IPS DF 6.9 (cell line): ENCODE data around the gene PNPLA6.

Source experiments
- DNase-seq: peaks from one replicate; pipeline ENCODE4 v3.0.0-alpha.2; 2013; ENCODE audit warnings: low read depth, low spot score
- H3K27ac ChIP-seq: one replicate; pipeline ENCODE4 v1.5.1; 2013; ENCODE audit warnings: low read length, control low read depth
- H3K27me3 ChIP-seq: 2 replicates; pipeline ENCODE4 v1.6.1; 2013; ENCODE audit warnings: mild to moderate bottlenecking, low read length; ENCODE audit not compliant: control insufficient read depth, insufficient read depth
- H3K36me3 ChIP-seq: 2 replicates; pipeline ENCODE4 v1.6.1; 2013; ENCODE audit warnings: low read length; ENCODE audit not compliant: control insufficient read depth, insufficient read depth
- H3K4me1 ChIP-seq: 2 replicates; pipeline ENCODE4 v1.6.1; 2013; ENCODE audit warnings: low read length; ENCODE audit not compliant: control insufficient read depth, insufficient read depth
- H3K4me3 ChIP-seq: 2 replicates; pipeline ENCODE4 v1.5.1; 2013; ENCODE audit warnings: mild to moderate bottlenecking, low read length
- H3K9me3 ChIP-seq: 2 replicates; pipeline ENCODE4 v1.6.1; 2013; ENCODE audit warnings: low read length, inconsistent platforms; ENCODE audit not compliant: control insufficient read depth, insufficient read depth
- WGBS: extraction: QIAGEN DNeasy Blood & Tissue Kit; methylation state at CpG from one replicate; pipeline ENCODE4 v1.1.7; 2013; ENCODE audit warnings: mixed read lengths, missing lambda C conversion rate; ENCODE audit not compliant: insufficient read length, insufficient coverage; 5-methylcytosine and 5-hydroxymethylcytosine counted together

The PNPLA6 gene

GRCh38 chr19:7524992-7525739, 10.4 kb upstream of the PNPLA6 start:
- Histone ChIP-seq H3K4me1 (peaks cover 1% of the 10 kb centered on the region; the same call in 1 of the 2 replicates), H3K27ac (no peak overlapping the region), H3K27me3 (no peaks in the 10 kb centered on the region), H3K4me3 (no peak overlapping the region), H3K36me3 (peaks cover 10% of the 10 kb centered on the region; the same call in 1 of the 2 replicates), H3K9me3 (no peaks in the 10 kb centered on the region)
- no peak for DNase-seq
- no CpG with 5 or more reads among the region's 20 CpGs for WGBS

DNA sequence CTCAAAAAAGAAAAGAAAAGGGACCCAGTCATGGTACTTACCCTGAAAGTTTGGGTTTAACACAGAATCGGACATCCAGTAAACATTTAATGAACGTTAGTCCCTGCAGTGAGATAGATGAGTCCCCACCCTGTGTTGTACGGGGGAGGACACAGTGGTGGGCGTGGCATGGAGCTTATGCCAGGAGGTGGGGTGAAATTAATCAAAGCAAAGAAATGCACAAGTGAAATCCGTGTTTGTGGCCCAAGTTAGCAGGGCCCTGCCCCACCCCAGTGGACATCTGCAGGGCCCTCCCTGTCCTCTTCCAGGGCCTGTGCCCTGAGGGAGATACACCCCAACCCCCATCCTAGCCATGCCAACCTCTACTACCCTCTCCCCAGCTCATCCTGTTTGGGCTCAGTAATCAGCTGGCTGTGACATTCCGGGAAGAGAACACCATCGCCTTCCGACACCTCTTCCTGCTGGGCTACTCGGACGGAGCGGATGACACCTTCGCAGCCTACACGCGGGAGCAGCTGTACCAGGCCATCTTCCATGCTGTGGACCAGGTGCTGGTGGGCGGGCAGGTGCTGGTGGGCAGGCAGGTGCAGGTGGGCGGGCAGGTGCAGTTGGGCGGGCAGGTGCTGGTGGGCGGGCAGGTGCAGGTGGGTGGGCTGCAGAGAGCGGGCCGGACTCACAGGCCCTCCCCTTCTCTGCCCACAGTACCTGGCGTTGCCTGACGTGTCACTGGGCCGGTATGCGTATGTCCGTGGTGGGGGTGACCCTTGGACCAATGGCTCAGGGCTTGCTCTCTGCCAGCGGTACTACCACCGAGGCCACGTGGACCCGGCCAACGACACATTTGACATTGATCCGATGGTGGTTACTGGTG, 9.2 kb upstream of the PNPLA6 start:
- DNase-seq = no peak
- no peak overlapping the region for H3K27ac ChIP-seq
- H3K4me1 ChIP-seq = peaks cover 1% of the 10 kb centered on the region; the same call in 1 of the 2 replicates
- peaks cover 9% of the 10 kb centered on the region; the same call in 1 of the 2 replicates for H3K36me3 ChIP-seq
- H3K9me3 ChIP-seq = no peaks in the 10 kb centered on the region
- no CpG with 5 or more reads among the region's 31 CpGs for WGBS
- no peak overlapping the region for H3K4me3 ChIP-seq
- no peaks in the 10 kb centered on the region for H3K27me3 ChIP-seq

GRCh38 chr19:7527516-7528191, 7.9 kb upstream of the PNPLA6 start:
- Histone ChIP-seq H3K9me3 (no peaks in the 10 kb centered on the region), H3K36me3 (peaks cover 9% of the 10 kb centered on the region; the same call in 1 of the 2 replicates), H3K27me3 (no peaks in the 10 kb centered on the region), H3K4me1 (peaks cover 1% of the 10 kb centered on the region; the same call in 1 of the 2 replicates), H3K27ac (no peak overlapping the region), H3K4me3 (no peak overlapping the region)
- WGBS = no CpG with 5 or more reads among the region's 25 CpGs
- DNase-seq = no peak

- H3K4me3 ChIP-seq = no peak overlapping the region
- no peak for DNase-seq
- H3K27me3 ChIP-seq = no peaks in the 10 kb centered on the region
- no peaks in the 10 kb centered on the region for H3K9me3 ChIP-seq
- H3K27ac ChIP-seq = no peak overlapping the region
- H3K36me3 ChIP-seq = peaks cover 9% of the 10 kb centered on the region; the same call in 1 of the 2 replicates
- H3K4me1 ChIP-seq = peaks cover 1% of the 10 kb centered on the region; the same call in 1 of the 2 replicates
- no CpG with 5 or more reads among the region's 7 CpGs for WGBS
Observed at GRCh38 chr19:7528192-7528519, 7.4 kb upstream of the PNPLA6 start.

DNA sequence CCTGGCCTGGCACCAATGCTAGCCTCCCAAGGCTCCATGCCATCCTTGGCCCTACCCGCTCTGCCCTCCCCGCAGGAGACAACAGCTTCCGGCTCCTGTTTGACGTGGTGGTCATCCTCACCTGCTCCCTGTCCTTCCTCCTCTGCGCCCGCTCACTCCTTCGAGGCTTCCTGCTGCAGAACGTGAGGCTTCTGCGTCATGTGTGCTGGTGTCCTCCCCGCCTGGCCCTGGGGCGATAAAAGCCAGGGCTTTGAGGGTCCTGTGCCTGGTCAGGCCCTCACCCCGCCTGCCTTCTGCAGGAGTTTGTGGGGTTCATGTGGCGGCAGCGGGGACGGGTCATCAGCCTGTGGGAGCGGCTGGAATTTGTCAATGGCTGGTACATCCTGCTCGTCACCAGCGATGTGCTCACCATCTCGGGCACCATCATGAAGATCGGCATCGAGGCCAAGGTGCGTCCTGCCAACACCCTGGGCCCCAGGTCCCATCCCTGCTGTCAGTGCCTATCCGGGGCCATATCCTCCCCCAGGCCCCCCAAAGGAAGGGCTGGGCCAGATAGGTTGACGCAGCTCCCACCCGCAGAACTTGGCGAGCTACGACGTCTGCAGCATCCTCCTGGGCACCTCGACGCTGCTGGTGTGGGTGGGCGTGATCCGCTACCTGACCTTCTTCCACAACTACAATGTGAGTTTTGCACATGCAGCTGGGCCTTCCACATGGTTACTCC, 6.8 kb upstream of the PNPLA6 start:
- no CpG with 5 or more reads among the region's 32 CpGs for WGBS
- Histone ChIP-seq H3K36me3 (peaks cover 9% of the 10 kb centered on the region; the same call in 1 of the 2 replicates), H3K4me3 (no peak overlapping the region), H3K27me3 (no peaks in the 10 kb centered on the region), H3K27ac (no peak overlapping the region), H3K4me1 (no peaks in the 10 kb centered on the region; the same call in 1 of the 2 replicates), H3K9me3 (no peaks in the 10 kb centered on the region)
- DNase-seq = no peak

DNA sequence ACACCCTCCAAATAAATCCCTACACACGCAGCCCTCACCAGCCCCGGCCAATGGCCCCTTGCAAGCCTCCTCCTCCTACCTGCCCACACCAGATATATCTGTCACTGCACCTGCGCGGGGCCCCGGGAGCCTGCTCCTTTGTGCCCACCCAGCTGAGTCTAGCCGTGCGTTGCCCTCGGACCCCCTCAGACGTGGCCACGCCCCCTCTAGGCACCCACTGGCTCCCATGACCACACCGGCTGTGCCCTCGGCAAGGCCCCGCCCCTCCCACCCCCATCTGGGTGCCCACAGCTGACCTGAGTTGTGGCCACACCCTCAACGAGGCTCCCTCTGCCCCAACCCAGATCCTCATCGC, 6.3 kb upstream of the PNPLA6 start:
- H3K9me3 ChIP-seq = no peaks in the 10 kb centered on the region
- no peak for DNase-seq
- H3K27ac ChIP-seq = no peak overlapping the region
- peaks cover 9% of the 10 kb centered on the region; the same call in 1 of the 2 replicates for H3K36me3 ChIP-seq
- no peaks in the 10 kb centered on the region for H3K27me3 ChIP-seq
- no peaks in the 10 kb centered on the region; the same call in 1 of the 2 replicates for H3K4me1 ChIP-seq
- no peak overlapping the region for H3K4me3 ChIP-seq
- no CpG with 5 or more reads among the region's 15 CpGs for WGBS

GRCh38 chr19:7529610-7530490, 5.7 kb upstream of the PNPLA6 start:
- H3K4me3 ChIP-seq = no peak overlapping the region
- peaks cover 9% of the 10 kb centered on the region; the same call in 1 of the 2 replicates for H3K36me3 ChIP-seq
- H3K4me1 ChIP-seq = no peaks in the 10 kb centered on the region; the same call in 1 of the 2 replicates
- no peak overlapping the region for H3K27ac ChIP-seq
- DNase-seq = no peak
- WGBS = no CpG with 5 or more reads among the region's 33 CpGs
- no peaks in the 10 kb centered on the region for H3K27me3 ChIP-seq
- H3K9me3 ChIP-seq = no peaks in the 10 kb centered on the region

DNA sequence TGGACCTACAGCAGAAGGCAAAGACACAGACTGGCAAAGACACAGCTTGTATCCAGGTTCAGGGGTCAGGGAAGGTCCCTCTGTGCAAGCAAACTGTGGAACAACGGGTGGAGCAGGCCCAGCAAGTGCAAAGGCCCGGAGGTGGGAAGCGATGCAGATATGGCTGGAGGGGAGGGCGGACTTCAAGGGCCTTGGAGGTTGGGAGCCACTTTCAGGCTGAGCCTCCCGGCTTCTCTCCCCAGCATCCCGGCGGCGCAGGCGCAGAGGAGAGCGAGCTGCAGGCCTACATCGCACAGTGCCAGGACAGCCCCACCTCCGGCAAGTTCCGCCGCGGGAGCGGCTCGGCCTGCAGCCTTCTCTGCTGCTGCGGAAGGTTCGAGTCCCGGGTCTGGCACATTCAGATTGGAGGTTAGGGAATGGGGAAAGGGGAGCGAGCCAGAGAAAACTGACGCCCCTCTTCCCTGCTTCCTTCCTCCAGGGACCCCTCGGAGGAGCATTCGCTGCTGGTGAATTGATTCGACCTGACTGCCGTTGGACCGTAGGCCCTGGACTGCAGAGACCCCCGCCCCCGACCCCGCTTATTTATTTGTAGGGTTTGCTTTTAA, 2.1 kb upstream of the PNPLA6 start:
- H3K27ac ChIP-seq = no peak overlapping the region

DNA sequence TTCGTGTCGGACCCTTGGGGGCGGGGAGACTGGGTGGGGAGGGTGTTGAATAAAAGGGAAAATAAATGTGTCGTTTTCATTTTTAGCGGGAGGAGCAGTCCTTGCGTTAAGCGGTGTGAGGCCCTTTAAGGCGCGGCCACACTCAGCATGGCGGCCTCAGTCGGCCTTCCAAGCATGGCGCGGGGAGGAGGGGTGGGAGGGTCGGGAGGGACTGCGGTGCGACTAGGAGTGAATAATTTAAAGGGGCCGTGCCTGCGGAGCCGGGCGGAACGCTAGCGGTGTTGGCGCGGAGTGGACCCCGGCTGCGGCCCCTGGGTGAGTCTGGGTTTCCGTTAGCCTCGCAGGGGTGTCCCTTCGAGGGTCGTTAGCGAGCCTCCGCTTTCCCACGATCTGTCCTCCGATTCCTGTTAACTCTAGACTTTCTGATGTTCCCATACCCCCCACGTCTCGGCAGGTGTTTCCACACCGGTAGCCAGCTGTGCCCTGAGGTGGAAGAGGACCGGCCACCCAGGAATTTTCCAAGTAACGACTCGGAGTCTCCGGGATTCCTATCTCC, 1.5 kb upstream of the PNPLA6 start:
- no peaks in the 10 kb centered on the region for H3K4me1 ChIP-seq
- no peaks in the 10 kb centered on the region for H3K27me3 ChIP-seq
- H3K36me3 ChIP-seq = peaks cover 1% of the 10 kb centered on the region; the same call in 1 of the 2 replicates
- peak overlapping the region; percentile 52; the same call in 1 of the 2 replicates for H3K4me3 ChIP-seq
- no peak overlapping the region for H3K27ac ChIP-seq
- no peak for DNase-seq
- H3K9me3 ChIP-seq = no peaks in the 10 kb centered on the region
- no CpG with 5 or more reads among the region's 41 CpGs for WGBS

More for the DNA sequence above, 2.1 kb upstream of the PNPLA6 start:
- no peaks in the 10 kb centered on the region; the same call in 1 of the 2 replicates for H3K4me1 ChIP-seq
- H3K4me3 ChIP-seq = peak overlapping the region; percentile 52; the same call in 1 of the 2 replicates
- no CpG with 5 or more reads among the region's 30 CpGs for WGBS
- H3K9me3 ChIP-seq = no peaks in the 10 kb centered on the region
- no peaks in the 10 kb centered on the region for H3K27me3 ChIP-seq
- H3K36me3 ChIP-seq = peaks cover 2% of the 10 kb centered on the region; the same call in 1 of the 2 replicates
- DNase-seq = no peak
